ENCODE results near the gene TJP1.

DNA sequence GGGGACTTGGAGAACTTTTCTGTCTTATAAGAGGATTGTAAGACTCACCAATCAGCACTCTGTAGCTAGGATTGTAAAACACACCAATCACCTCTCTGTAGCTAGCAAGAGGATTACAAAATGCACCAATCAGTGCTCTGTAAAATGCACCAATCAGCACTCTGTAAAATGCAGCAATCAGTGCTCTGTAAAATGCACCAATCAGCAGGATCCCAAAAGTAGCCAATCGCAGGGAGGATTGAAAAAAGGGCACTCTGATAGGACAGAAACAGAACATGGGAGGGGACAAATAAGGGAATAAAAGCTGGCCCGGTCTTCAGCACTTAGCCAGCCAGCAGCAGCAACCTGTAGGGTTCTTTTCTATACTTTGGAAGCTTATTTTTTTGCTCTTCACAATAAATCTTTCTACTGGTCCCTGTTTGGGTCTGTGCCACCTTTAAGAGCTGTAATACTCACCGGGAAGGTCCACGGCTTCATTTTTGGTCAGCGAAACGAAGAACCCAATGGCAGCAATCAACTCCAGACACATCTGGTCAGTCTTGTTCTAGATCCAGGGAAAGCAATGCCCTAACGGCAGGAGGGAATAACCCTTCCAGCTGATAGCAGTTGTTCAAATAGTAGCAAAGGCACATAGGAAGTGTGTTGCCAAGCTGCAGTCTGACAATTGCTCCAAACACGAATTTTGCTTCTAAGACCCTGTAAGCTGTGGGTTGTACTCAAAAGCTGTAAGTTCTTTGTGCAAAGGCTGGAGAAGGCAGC is 135.6 kb downstream of the TJP1 start:
- TF ChIP-seq, protein P1, sequence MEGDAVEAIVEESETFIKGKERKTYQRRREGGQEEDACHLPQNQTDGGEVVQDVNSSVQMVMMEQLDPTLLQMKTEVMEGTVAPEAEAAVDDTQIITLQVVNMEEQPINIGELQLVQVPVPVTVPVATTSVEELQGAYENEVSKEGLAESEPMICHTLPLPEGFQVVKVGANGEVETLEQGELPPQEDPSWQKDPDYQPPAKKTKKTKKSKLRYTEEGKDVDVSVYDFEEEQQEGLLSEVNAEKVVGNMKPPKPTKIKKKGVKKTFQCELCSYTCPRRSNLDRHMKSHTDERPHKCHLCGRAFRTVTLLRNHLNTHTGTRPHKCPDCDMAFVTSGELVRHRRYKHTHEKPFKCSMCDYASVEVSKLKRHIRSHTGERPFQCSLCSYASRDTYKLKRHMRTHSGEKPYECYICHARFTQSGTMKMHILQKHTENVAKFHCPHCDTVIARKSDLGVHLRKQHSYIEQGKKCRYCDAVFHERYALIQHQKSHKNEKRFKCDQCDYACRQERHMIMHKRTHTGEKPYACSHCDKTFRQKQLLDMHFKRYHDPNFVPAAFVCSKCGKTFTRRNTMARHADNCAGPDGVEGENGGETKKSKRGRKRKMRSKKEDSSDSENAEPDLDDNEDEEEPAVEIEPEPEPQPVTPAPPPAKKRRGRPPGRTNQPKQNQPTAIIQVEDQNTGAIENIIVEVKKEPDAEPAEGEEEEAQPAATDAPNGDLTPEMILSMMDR (IDR thresholded peaks at IDR 0.05) = no peak
- TF ChIP-seq POLR2A (IDR thresholded peaks at IDR 0.05) = no peak

All from gastroesophageal sphincter (tissue), 3 donors.